H9 (cell line): Measurements from ENCODE around the gene NUCB2. TPM values are rescaled to one million over a fixed set of nuclear protein-coding genes. Genes with fewer than 3 reads are reported as not detected.

Experiments
- DNase-seq: peaks from one replicate; pipeline ENCODE4 v3.0.0-alpha.2; 2017
- H2AFZ ChIP-seq: one replicate; pipeline ENCODE4 v1.6.1; 2013; ENCODE audit warnings: mild to moderate bottlenecking, low read length, control low read depth, moderate library complexity
- H2AK5ac ChIP-seq: 2 replicates; pipeline ENCODE4 v1.6.1; 2013; ENCODE audit warnings: low read length, control low read depth, mixed read lengths; ENCODE audit not compliant: insufficient read length
- H2BK120ac ChIP-seq: one replicate; pipeline ENCODE4 v1.6.1; 2013; ENCODE audit warnings: low read depth, mild to moderate bottlenecking, low read length, control low read depth, inconsistent platforms; ENCODE audit not compliant: poor library complexity, severe bottlenecking
- H2BK12ac ChIP-seq: 2 replicates; pipeline ENCODE4 v1.6.1; 2013; ENCODE audit warnings: low read length, control low read depth, mixed read lengths, low read depth; ENCODE audit not compliant: insufficient read length
- H2BK15ac ChIP-seq: 2 replicates; pipeline ENCODE4 v1.6.1; 2013; ENCODE audit warnings: low read depth, low read length, control low read depth
- H2BK20ac ChIP-seq: one replicate; pipeline ENCODE4 v1.6.1; 2013; ENCODE audit warnings: low read depth, mild to moderate bottlenecking, low read length, control low read depth, inconsistent platforms; ENCODE audit not compliant: poor library complexity, severe bottlenecking
- H2BK5ac ChIP-seq: 2 replicates; pipeline ENCODE4 v1.6.1; 2013; ENCODE audit warnings: low read length, control low read depth, mixed read lengths; ENCODE audit not compliant: insufficient read length
- H3K14ac ChIP-seq: 2 replicates; pipeline ENCODE4 v1.6.1; 2013; ENCODE audit warnings: low read length, control low read depth; ENCODE audit not compliant: insufficient read depth
- H3K18ac ChIP-seq: 2 replicates; pipeline ENCODE4 v1.6.1; 2013; ENCODE audit warnings: low read depth, mild to moderate bottlenecking, mixed read lengths, low read length, control low read depth; ENCODE audit not compliant: insufficient read length
- H3K23ac ChIP-seq: 2 replicates; pipeline ENCODE4 v1.6.1; 2013; ENCODE audit warnings: low read length, control low read depth, mixed read lengths, low read depth; ENCODE audit not compliant: insufficient read length
- H3K23me2 ChIP-seq: 2 replicates; pipeline ENCODE4 v1.6.1; 2013; ENCODE audit warnings: low read depth, mild to moderate bottlenecking, mixed read lengths, low read length, control low read depth; ENCODE audit not compliant: insufficient read length, poor library complexity, severe bottlenecking
- H3K27ac ChIP-seq: 2 replicates; pipeline ENCODE4 v1.5.1; 2013; ENCODE audit warnings: low read length, control low read depth, mixed read lengths, low read depth; ENCODE audit not compliant: insufficient read length
- H3K27me3 ChIP-seq: 2 replicates; pipeline ENCODE4 v1.6.1; 2013; ENCODE audit warnings: low read length, control low read depth, inconsistent platforms; ENCODE audit not compliant: insufficient read depth
- H3K4ac ChIP-seq: 2 replicates; pipeline ENCODE4 v1.6.1; 2013; ENCODE audit warnings: low read depth, mild to moderate bottlenecking, control low read depth, inconsistent platforms, low read length, moderate library complexity
- H3K4me1 ChIP-seq: 2 replicates; pipeline ENCODE4 v1.6.1; 2013; ENCODE audit warnings: low read length, control low read depth, inconsistent platforms; ENCODE audit not compliant: insufficient read depth
- H3K4me2 ChIP-seq: 2 replicates; pipeline ENCODE4 v1.6.1; 2013; ENCODE audit warnings: low read length, control low read depth, mixed read lengths; ENCODE audit not compliant: insufficient read length, insufficient read depth
- H3K56ac ChIP-seq: 2 replicates; pipeline ENCODE4 v1.6.1; 2013; ENCODE audit warnings: low read depth, mild to moderate bottlenecking, mixed read lengths, low read length, control low read depth; ENCODE audit not compliant: insufficient read length
- H3K79me1 ChIP-seq: 2 replicates; pipeline ENCODE4 v1.6.1; 2013; ENCODE audit warnings: low read depth, mild to moderate bottlenecking, moderate library complexity, low read length, control low read depth, inconsistent platforms; ENCODE audit not compliant: insufficient read depth, poor library complexity, severe bottlenecking
- H3K79me2 ChIP-seq: 2 replicates; pipeline ENCODE4 v1.6.1; 2013; ENCODE audit warnings: low read length, control low read depth, inconsistent platforms; ENCODE audit not compliant: insufficient read depth
- H3K9ac ChIP-seq: 2 replicates; pipeline ENCODE4 v1.6.1; 2013; ENCODE audit warnings: low read length, control low read depth, mixed read lengths; ENCODE audit not compliant: insufficient read length; ENCODE audit errors: extremely low read depth
- H3K9me3 ChIP-seq: one replicate; pipeline ENCODE4 v1.6.1; 2013; ENCODE audit warnings: low read depth, low read length, inconsistent platforms; ENCODE audit not compliant: control insufficient read depth
- H3T11ph ChIP-seq: one replicate; pipeline ENCODE4 v1.6.1; 2013; ENCODE audit warnings: mild to moderate bottlenecking, low read length, control low read depth, inconsistent platforms
- H4K20me1 ChIP-seq: one replicate; pipeline ENCODE4 v1.6.1; 2013; ENCODE audit not compliant: control insufficient read depth, insufficient read length, insufficient read depth
- H4K5ac ChIP-seq: 2 replicates; pipeline ENCODE4 v1.6.1; 2013; ENCODE audit warnings: low read depth, mild to moderate bottlenecking, mixed read lengths, low read length, control low read depth; ENCODE audit not compliant: insufficient read length
- H4K8ac ChIP-seq: replicated peaks from 2 replicates; pipeline ENCODE4 v1.6.1; 2013; ENCODE audit warnings: low read length, control low read depth, mixed read lengths, low read depth; ENCODE audit not compliant: insufficient read length
- H4K91ac ChIP-seq: 2 replicates; pipeline ENCODE4 v1.6.1; 2013; ENCODE audit warnings: low read depth, mild to moderate bottlenecking, moderate library complexity, mixed read lengths, low read length, control low read depth; ENCODE audit not compliant: insufficient read length
- H3K27ac Mint-ChIP-seq, 3 experiments: 2 replicates in 2 of 3; 3 replicates in 1 of 3; pipeline ENCODE4 v1.8.0; 2020 to 2021; ENCODE audit warnings: mixed read lengths in 3 of 3, mild to moderate bottlenecking in 1 of 3, moderate library complexity in 1 of 3
- H3K27me3 Mint-ChIP-seq: 2 replicates; pipeline ENCODE4 v1.8.0; 2021; ENCODE audit warnings: low read depth, mild to moderate bottlenecking, moderate library complexity, mixed read lengths
- H3K36me3 Mint-ChIP-seq, 3 experiments: 2 replicates in 2 of 3; 3 replicates in 1 of 3; pipeline ENCODE4 v1.8.0; 2020 to 2021; ENCODE audit warnings: low read depth in 3 of 3, mixed read lengths in 3 of 3; ENCODE audit not compliant: insufficient read depth in 1 of 3
- H3K4me1 Mint-ChIP-seq, 2 experiments: 2 replicates each; pipeline ENCODE4 v1.8.0; 2020; ENCODE audit warnings: mixed read lengths in 2 of 2
- H3K4me3 Mint-ChIP-seq, 2 experiments: 2 replicates in 1 of 2; 3 replicates in 1 of 2; pipeline ENCODE4 v1.8.0; 2020 to 2021; ENCODE audit warnings: mild to moderate bottlenecking in 2 of 2, mixed read lengths in 2 of 2, moderate library complexity in 1 of 2
- H3K9me3 Mint-ChIP-seq, 2 experiments: 2 replicates in 1 of 2; 3 replicates in 1 of 2; pipeline ENCODE4 v1.8.0; 2020; ENCODE audit warnings: mild to moderate bottlenecking in 2 of 2, mixed read lengths in 2 of 2, moderate library complexity in 1 of 2
- CTCF ChIP-seq: fragments of 200-600 bp; sonication (generic); conservative IDR thresholded peaks from 3 replicates; pipeline ENCODE4 v1.8.0; 2021; ENCODE audit warnings: antibody characterized with exemption, mild to moderate bottlenecking
- WGBS: extraction: QIAGEN DNeasy Blood & Tissue Kit; methylation state at CpG from one replicate; pipeline ENCODE4 v1.1.7; 2013; ENCODE audit warnings: missing lambda C conversion rate, low lambda C conversion rate, mixed read lengths; ENCODE audit not compliant: insufficient read length; ENCODE audit errors: extremely low coverage; 5-methylcytosine and 5-hydroxymethylcytosine counted together
- total RNA-seq: library from RNA; stranded (reverse); gene quantifications from 2 replicates; pipeline ENCODE4 v1.2.1, GENCODE V29; 2021

Gene NUCB2
- total RNA-seq, 1 experiment from 2014 or later = 29.1 TPM

GRCh38 chr11:17347676-17348075, 71.1 kb downstream of the NUCB2 start:
- Histone ChIP-seq H3K23ac (no peak overlapping the region), H3K4me2 (no peak overlapping the region), H4K91ac (no peak overlapping the region), H3K4me1 (no peaks in the 10 kb centered on the region), H3K14ac (no peak overlapping the region), H4K5ac (no peak overlapping the region), H3K9me3 (no peaks in the 10 kb centered on the region), H3K56ac (no peak overlapping the region), H3K4ac (no peak overlapping the region), H3K18ac (no peak overlapping the region), H4K8ac (no peak overlapping the region), H3T11ph (no peak overlapping the region), H3K9ac (no peak overlapping the region), H2BK12ac (no peak overlapping the region), H4K20me1 (no peaks in the 10 kb centered on the region), H2BK15ac (no peak overlapping the region), H3K27me3 (peaks cover 15% of the 10 kb centered on the region), H2BK20ac (no peak overlapping the region), H3K79me1 (no peaks in the 10 kb centered on the region), H3K79me2 (no peaks in the 10 kb centered on the region), H2AFZ (no peak overlapping the region), H3K23me2 (peaks cover 12% of the 10 kb centered on the region), H2BK5ac (no peak overlapping the region), H2BK120ac (no peak overlapping the region), H3K27ac (no peak overlapping the region), H2AK5ac (no peak overlapping the region)
- H3K36me3 Mint-ChIP-seq = no peaks in the 10 kb centered on the region
- no CpG with 5 or more reads among the region's 1 CpG for WGBS
- H3K27ac Mint-ChIP-seq = no peak overlapping the region
- peaks cover 13 to 20% of the 10 kb centered on the region in 2 experiments for H3K4me1 Mint-ChIP-seq
- no peak overlapping the region for H3K4me3 Mint-ChIP-seq
- TF ChIP-seq CTCF = no peak
- peaks cover 3% of the 10 kb centered on the region in 2 experiments; a peak in 3 of 5 replicates for H3K9me3 Mint-ChIP-seq
- DNase-seq = no peak
- peaks cover 53% of the 10 kb centered on the region for H3K27me3 Mint-ChIP-seq
